Glomerular visceral epithelial cell (primary cell): ENCODE data around the gene LRRC4.

Source experiments
- DNase-seq: peaks from one replicate; pipeline ENCODE4 v3.0.0-alpha.2; 2016; ENCODE audit errors: extremely low spot score

LRRC4 gene

DNA sequence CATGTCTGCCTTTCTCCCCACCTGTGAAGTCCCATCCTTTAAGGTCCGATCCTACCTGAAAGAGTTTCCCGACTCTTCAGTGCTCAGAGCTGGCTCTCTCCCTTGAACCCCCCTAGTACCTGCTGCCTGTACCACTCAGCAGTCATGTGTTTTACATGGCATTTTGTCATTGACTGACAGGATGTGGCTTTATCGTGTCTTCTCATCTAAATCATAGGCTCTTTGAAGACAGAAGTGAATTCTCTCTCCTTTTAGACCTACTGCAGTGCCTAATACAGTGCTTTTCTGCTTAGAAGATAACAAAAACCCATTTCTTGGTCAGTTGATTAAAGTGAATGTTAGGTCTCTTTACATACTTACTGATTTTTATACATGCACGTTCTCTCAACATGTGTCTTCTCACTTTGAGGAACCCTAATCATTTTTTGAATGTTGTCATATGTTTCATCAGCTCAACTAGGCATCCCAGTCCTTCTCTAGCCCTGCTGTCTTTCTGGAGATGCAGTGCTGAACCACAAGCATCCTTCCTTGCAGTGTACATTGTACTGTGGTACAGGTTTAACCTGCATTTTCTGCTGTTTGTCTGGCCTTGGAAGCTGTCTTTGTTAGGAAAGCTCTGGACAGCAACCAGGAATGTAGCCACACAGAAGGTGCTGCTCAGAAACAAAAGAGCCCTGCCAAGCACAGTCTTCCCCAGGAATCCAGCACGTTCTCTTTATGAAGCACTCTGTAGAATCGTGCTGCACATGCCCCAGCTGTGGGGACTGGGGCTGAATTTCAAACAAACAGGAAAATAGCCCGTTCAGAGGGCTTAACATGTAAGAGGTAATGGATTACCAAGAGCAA, 28.1 kb upstream of the LRRC4 start:
- DNase-seq, result no peak

- DNase-seq, result no peak
Measured at GRCh38 chr7:128057909-128058308, 26.7 kb upstream of the LRRC4 start.

- peak; percentile 57 for DNase-seq
Measured at GRCh38 chr7:128056901-128057300, 25.7 kb upstream of the LRRC4 start.

DNA sequence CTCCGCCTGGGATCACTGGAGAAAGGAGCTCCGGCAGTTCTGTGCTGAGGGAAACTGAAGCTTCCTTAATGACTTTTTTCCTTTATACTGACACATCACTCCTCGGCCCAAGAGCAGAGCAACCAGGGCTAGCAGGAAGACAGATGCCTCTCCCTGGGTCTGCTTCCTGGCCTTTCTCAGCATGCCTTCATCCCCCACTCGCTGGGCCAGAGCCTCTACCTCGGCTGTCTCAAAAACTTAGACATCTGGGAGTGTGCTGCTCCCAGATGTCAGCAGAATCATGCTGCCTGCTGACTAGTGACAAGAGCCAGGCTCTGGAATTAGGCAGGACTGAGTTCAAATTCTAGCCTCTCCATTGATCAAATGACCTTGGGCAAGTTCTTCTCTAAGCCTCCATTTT, 24.4 kb upstream of the LRRC4 start:
- DNase-seq, result no peak

DNA sequence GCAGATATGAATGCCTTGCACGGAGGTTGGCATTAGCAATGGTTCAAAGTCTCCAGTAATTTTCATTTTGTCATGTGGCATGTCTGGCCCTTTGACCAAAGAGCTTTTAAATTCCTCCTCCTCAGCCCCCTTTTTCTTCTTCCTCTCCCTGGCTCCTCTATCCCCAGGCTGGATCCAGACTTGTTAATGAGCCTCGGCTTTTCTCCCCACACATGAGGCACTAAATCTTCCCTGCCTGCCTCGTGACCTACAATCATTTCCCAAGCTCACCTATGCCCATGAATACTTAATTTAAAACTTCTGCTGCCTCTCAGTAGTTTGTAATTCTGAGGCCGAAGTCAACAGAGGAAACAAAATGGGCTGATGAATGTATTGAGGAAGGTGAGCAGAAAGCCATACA, 23.3 kb upstream of the LRRC4 start:
- DNase-seq, result no peak

DNA sequence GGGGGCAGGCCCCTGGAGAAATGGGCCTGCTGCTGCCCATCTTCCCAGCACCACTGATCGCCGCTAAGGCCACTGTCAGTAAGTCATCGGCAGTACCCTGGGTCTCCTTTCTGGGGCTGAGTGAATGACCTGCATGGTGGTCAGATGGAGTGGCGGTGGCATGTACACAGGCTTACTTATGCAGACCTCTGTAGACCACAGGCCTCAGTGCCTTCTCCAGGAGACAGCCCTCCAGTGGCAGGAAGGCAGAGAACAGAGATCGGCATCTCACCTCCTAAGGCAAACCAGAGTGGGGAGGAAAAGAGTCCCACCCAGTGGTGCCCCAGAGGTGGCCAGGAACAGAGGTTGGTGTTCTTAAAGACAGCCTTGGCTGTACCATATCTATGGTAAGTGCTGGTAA, 22.8 kb upstream of the LRRC4 start:
- DNase-seq, result no peak

DNA sequence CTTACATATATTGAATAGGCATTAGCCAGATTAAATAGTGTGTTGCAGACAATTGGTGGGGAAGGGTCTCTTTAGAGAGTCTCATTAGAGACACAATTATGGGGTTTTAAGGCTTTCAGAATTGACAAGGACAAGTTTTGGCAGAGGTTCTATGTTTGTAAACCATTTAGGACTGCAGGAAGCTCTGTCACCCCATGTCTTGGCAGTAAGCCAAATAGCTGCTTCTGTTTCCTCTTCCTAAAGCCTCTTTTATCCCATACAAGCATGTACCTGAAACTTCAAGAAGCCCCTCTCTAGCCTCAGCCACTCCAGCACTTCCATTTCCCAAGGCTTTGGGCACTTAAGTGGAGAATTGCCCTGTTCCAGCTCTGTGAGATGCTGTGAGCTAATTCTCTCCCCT, 21.8 kb upstream of the LRRC4 start:
- peak; percentile 9 for DNase-seq

GRCh38 chr7:128052404-128052803, 21.2 kb upstream of the LRRC4 start:
- no peak for DNase-seq

GRCh38 chr7:128045766-128046165, 14.5 kb upstream of the LRRC4 start:
- DNase-seq, result peak; percentile 20

DNA sequence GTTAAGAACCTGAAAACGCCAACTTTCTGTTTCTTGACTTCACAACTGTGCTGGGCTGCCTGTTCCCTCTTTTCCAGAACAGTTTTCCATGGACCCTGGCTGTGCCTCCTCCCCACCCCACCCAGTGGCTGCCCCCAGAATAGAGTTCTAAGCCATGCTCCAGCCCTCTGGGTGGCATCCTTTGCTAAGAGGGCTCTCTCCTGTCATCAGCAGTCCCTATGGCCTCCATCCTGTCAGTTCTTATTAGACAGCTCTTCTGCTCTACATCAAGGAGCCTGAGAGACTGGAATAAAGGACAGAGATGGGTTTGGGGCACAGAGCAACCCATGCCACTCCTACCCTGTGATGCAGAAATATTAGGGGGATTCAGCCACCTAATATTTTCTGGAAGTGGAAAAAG, 13.9 kb upstream of the LRRC4 start:
- DNase-seq, result no peak

GRCh38 chr7:128044064-128044463, 12.8 kb upstream of the LRRC4 start:
- DNase-seq, result no peak

DNA sequence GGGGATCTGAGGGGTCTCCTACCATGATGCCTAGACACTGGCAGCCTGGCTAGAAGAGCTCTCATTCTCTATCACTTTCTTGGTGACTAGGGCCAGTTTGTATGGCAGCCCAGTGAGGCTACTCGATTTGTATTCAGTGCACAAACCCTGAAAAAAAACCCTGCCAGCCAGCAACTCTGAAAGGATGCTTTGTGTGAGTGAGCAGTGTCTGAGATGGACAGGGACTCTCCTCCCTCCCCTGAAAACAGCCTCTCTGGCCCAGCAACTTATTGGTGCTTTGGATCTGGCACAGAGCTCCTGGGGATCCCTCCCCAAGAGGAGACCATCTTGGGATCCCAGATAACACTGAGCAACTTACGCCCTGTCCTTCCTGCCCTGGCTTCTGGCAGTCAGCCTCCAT, 10.8 kb upstream of the LRRC4 start:
- DNase-seq, result no peak

- peak; percentile 61 for DNase-seq
Measured at GRCh38 chr7:128041203-128041602, 10.0 kb upstream of the LRRC4 start.

DNA sequence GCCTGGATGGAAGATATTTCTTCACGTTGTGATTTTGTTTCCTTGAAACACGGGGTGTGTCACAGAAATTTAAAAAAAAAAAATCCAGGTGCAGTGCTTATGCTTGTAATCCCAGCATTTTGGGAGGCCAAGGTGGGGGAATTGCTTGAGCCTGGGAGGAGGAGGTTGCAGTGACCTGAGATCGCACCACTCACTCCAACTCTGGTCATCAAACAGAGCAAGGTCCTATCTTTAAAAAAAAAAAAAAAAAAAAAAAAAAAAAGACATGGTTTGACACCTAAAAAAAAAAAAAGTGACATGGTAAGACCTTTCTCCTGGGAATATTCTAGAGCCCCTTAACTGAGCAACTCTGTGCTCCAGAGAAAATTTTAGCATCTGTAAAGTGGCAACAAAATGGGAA, 9.0 kb upstream of the LRRC4 start:
- DNase-seq, result no peak

DNA sequence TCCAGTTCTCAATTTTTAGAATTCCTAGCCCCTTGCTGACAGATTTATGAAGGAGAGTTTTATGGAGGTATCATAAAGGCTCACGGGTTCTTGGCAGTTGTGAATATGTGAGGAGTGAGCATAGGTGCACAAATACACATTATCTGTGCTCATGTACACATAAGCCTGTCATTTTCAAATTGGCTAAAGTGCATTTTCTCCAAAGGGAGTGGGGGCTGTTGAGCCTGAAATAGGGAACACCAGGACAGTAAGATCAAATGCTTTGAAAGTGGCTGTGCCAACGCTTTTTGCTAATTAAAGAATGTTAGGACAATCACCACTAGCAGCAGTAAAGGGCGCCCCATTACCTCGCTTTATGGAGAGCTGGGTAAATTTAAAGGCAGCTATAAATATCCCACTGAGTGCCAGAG, 8.3 kb upstream of the LRRC4 start:
- no peak for DNase-seq

- no peak for DNase-seq
Measured at GRCh38 chr7:128037880-128038619, 6.8 kb upstream of the LRRC4 start.

DNA sequence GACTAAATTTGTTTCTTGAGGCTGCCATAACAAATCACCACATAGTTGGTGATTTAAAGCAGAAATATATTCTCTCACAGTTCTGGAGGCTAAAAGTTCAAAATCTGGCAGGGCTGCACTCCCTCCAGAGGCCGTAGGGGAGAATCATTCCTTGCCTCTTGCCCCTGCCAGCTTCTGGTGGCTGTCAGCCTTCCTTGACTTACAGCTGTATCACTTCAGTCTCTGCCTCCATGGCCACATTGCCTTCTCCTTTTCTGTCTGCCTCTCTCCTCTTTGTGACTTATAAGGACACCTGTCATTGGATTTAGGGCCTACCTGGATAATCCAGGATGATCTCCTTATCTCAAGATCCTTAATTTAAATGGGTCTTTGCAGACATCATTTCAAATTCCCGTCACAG, 5.8 kb upstream of the LRRC4 start:
- DNase-seq, result no peak

GRCh38 chr7:128036226-128036940, 5.1 kb upstream of the LRRC4 start:
- no peak for DNase-seq

GRCh38 chr7:128035712-128036111, 4.5 kb upstream of the LRRC4 start:
- DNase-seq, result no peak

- DNase-seq, result no peak
Measured at GRCh38 chr7:128034825-128035224, 3.6 kb upstream of the LRRC4 start.

- DNase-seq, result no peak
Measured at GRCh38 chr7:128033246-128033645, 2.0 kb upstream of the LRRC4 start.

DNA sequence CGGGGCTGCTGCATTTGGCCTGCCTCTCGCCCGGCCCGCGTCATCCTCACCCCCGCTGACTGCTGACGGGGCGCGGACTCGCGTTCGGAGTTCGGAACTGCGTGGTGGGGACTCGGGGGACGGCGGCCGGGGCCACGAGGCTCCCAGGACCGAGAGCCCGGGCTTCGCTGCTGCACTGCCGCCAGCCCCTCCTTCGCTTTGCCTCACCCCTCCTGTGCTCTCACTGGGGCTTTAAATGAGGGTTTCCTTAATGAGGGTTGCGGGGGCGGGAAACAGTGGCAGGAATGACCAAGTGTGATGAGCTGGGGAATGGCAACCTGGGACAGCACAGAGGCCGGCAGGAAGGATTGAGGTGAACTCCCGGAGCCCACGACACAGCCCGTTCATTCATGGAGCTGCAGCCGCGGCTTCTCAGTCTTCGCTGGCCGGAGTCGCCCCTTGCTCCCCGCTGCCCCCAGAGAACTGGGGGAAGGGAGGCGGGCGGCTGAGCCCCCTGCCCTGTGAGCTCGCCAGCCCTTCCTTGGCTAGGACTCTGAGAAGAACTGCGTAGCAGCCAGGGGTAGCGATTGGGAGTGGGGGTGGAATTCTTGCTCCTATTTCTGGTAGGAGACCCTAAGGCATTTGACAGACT, 1.5 kb upstream of the LRRC4 start:
- DNase-seq, result no peak
